T-helper 1 cell (primary cell): ENCODE data around the gene INTS13.
A peak's percentile ranks its signal among the peaks of the same experiment; 100 is the strongest.
"Not testable (repeated sequence)": the region's sequence is repeated elsewhere in the genome, so short reads cannot be mapped to it uniquely, and the experiment has no call there.

Experiments used
- DNase-seq, 5 donors: peaks; one replicate each; pipeline ENCODE4 v3.0.0-alpha.2; 2012 to 2020

INTS13 gene

DNA sequence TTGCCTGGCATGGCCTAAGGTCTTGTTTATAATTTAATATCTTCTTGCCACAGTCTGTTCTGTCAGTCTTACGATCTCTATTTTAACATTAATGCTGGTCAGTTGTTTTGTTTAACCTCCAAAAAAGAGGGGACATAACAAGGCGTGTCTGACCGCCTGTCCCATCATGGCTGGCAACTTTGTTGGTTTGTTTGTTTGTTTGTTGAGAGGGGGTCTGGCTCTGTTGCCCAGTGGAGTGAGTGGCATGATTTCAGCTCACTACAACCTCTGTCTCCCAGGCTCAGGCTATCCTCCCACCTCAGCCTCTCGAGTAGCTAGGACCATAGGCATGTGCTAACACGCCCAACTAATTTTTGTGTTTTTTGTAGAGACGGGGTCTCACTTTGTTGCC lies 68.7 kb downstream of the INTS13 start:
- DNase-seq: no peak

DNA sequence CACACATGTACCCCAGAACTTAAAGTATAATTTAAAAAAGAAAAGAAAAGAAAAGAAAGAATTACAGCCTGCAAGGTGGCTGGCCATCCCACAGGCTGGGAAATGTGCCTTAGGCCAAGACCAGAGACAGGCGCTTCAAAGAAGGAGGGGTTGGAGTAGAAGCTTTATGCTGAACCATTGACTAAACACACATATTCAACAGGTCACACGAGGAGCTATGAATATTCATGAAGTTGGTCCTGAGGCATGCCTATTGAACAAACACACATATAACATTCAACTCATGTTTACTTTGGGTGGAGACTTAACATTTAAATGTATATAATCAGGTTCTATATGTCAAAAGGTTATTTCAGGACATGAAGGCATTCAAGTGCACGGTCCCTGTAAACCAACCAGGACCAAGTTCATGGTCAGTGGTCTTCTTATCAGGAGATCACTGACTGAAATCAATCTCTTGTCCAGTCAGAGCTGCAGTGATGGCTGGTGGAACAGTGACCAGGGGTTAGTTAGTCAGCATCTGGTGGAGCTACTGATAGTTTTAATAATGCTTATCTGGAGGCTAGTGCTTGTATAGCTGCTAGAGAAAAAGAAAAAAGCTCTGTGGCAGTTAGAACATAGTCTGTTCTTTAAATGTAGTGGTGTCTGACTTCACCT lies 69.2 kb downstream of the INTS13 start:
- no peak for DNase-seq

DNA sequence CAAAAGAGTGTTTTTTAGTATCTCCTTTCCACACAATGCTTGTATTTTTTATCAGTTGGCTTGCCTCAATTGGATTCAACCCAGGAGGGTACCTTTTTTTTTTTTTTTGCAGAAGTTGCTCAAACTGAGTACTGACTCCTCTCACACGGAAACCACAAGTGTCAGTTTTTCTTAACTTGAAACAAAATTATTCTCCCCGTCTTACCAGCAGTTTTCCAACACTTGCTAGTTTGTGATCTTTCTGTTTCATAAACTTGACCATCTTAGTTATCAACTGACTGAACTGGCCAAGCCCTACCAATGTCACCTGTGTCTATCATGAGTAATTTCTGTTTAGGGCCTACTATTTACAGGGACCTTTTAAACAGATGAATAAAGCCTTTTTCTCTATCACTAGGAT lies 70.7 kb downstream of the INTS13 start:
- DNase-seq: peak in 1 of 5 donors; percentile 59

DNA sequence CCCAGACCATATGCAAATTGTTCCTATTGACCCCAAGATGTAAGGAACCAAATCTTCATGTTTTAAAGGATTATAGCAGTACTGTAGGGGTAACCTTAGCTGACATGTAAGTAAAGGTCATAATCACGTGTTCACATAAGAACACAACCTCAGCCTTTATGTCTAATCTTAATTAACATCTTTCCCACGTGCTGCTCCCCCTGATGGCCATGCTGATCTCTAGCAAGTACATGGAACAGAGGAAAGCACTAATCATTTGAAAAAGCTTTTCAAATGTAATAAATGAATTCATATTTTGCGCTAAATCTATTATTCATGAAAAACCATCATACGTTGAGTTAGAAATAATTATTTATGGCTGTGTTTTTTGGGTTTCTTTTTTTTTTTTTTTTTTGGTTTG lies 74.3 kb downstream of the INTS13 start:
- no peak for DNase-seq

DNA sequence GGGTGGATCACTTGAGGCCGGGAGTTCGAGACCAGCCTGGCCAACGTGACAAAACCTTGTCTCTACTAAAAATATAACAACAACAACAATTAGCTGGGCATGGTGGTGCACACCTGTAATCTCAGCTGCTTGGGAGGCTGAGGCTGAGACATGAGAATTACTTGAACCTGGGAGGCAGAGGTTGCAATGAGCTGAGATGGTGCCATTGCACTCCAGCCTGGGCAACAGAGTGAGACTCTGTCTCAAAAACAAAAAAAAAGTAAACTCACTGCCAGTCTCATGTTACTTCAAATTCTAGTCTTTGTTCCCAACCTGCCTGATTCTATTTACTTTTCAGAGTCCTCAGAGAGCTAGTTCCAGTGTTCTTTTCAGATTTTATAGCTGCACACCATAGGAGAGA lies 75.0 kb downstream of the INTS13 start:
- DNase-seq: not testable (repeated sequence)

DNA sequence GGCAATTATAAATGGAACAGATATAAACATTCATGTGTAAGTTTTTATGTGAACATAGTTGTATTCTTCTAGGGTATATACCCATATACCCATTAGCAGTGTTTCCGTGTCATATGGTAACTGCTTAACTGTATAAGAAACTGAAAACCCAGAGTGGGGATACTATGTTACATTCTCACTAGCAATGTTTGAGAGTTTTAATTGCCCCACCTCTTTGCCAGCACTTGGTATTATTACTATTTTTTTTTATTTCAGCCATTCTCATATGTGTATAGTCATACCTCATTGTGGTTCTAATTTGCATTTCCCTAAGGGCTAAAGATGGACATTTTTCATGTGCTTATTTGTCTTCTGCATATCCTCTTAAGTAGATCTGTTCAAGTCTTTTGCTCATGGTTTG lies 76.1 kb downstream of the INTS13 start:
- DNase-seq: no peak

DNA sequence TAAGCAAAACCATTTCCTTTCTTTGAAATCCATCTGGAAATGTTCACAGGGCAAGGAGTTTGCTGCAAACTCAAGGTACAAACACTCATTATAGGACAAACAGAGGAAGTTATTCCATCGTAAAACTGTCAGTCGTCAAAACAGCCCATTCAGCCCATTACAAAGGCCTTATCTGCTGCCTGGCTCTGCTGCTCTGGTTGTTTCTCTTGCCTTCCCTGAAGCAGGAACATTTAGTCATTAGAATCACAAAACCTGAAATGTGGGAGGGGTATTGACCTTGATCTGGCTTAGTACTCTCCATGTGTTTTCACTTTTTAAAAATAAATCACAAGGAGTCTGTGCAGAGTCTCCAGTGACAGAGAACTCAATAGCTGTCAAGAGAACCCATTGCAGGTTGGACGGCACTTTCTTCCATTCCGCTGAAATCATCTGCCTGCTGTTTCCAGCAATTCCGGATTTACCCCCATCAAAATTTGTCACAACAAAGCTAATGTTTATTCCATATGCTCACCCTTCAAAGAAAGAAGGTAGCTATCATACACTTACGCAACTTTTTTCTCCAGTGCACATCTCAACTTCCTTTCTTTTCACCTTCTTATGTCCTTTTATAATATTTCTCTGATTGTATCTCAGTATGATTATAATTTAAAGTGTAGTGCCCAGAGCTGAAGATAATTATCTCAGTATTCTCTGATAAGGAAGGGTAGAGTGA lies 80.2 kb downstream of the INTS13 start:
- no peak for DNase-seq

DNA sequence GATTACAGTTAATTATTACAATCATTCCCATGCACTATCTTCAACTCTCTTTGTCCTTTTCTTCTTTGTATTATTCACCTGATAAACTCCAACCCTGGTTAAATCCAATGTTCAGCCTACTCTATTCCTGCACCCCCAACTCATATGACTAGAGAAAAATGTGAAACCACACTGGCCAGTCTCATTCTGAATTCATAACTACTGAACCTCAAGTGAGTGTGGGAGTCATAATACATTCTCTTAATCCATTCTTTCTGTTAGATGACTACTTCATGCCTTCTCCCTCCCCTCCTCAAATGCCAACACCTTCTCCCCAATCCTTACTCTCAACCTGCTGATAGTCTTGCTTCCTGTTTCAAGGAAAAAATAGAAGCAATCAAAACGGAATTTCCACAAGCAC lies 82.4 kb downstream of the INTS13 start:
- DNase-seq: no peak
